A549 treated with CORT108297 at 1 μM for 4 hours (cell line): ENCODE measurements around the gene NFATC2IP. TPM values are rescaled to one million over a fixed set of nuclear protein-coding genes. Genes with fewer than 3 reads are reported as not detected.

Source experiments
- total RNA-seq: library from RNA; stranded (reverse); fragments of 200-300 nt; extraction: Qiagen RNA extraction; gene quantifications from 5 replicates; pipeline ENCODE4 v1.2.3, GENCODE V29; 2022

NFATC2IP gene
- total RNA-seq = 21.0 to 32.6 TPM (median 27.8 TPM) in 5 replicates

GRCh38 chr16:28950648-28951409 lies at the start of gene NFATC2IP:
Gene NFATC2IP, plus strand, starts transcription at chr16:28950937. Its CDS starts 75 bp downstream, at chr16:28951012.

GRCh38 chr16:28924762-28925385 lies 25.9 kb upstream of the NFATC2IP start, which contains the start of gene RABEP2:
Gene RABEP2, minus strand, starts transcription at chr16:28925238. Its CDS starts 75 bp downstream, at chr16:28925163.

GRCh38 chr16:28931801-28932225 lies 18.9 kb upstream of the NFATC2IP start, which contains the start of gene CD19:
Gene CD19, plus strand, starts transcription at chr16:28931971. Its CDS starts 30 bp downstream, at chr16:28932001.

GRCh38 chr16:28974437-28975157 lies 23.9 kb downstream of the NFATC2IP start, which contains the start of gene SPNS1:
Gene SPNS1, plus strand, starts transcription at chr16:28974778. Its CDS starts 374 bp downstream, at chr16:28975152.

GRCh38 chr16:28984619-28985135 lies 33.9 kb downstream of the NFATC2IP start, which contains the start of gene LAT:
Gene LAT, plus strand, starts transcription at chr16:28985052. Its CDS starts 366 bp downstream, at chr16:28985418.

Other genes starting within 250 kb of the NFATC2IP start
- gene EIF3C, start 239.5 kb upstream of the NFATC2IP start, total RNA-seq = 202 to 359 TPM (median 356 TPM) in 5 replicates
- gene NPIPB9, start 199.2 kb upstream of the NFATC2IP start, total RNA-seq = 1.4 to 2.3 TPM (median 1.7 TPM) in 5 replicates
- gene ATXN2L, start 127.9 kb upstream of the NFATC2IP start, total RNA-seq = 94.5 to 143 TPM (median 129 TPM) in 5 replicates
- 216 to 313 TPM (median 305 TPM) in 5 replicates for gene TUFM, start 104.6 kb upstream of the NFATC2IP start, total RNA-seq
- gene SH2B1, start 87.1 kb upstream of the NFATC2IP start, total RNA-seq = 25.7 to 34.8 TPM (median 32.6 TPM) in 5 replicates
- 1.4 to 3.6 TPM (median 2.4 TPM) in 5 replicates for gene ATP2A1, start 72.4 kb upstream of the NFATC2IP start, total RNA-seq
- 9.7 to 11.2 TPM (median 11.0 TPM) in 5 replicates for gene RABEP2, start 25.7 kb upstream of the NFATC2IP start, total RNA-seq
- not detected in 5 replicates for gene CD19, start 19.0 kb upstream of the NFATC2IP start, total RNA-seq
- 51.4 to 83.2 TPM (median 79.1 TPM) in 5 replicates for gene SPNS1, start 23.8 kb downstream of the NFATC2IP start, total RNA-seq
- 3.7 to 6.0 TPM (median 4.7 TPM) in 5 replicates for gene LAT, start 34.1 kb downstream of the NFATC2IP start, total RNA-seq